GM21360 (cell line): ENCODE results near the gene ILF3.
"Not testable (repeated sequence)": the region's sequence is repeated elsewhere in the genome, so short reads cannot be mapped to it uniquely, and the experiment has no call there.

ENCODE experiments used
- ATAC-seq: cut with Tn5 transposase; IDR thresholded peaks from one replicate; pipeline ENCODE4 v1.9.1; 2021; ENCODE audit warnings: mild to moderate bottlenecking, moderate library complexity; ENCODE audit not compliant: unreplicated experiment

ILF3 gene

GRCh38 chr19:10671922-10672321 lies 17.8 kb downstream of the ILF3 start:
- ATAC-seq: not testable (repeated sequence)

DNA sequence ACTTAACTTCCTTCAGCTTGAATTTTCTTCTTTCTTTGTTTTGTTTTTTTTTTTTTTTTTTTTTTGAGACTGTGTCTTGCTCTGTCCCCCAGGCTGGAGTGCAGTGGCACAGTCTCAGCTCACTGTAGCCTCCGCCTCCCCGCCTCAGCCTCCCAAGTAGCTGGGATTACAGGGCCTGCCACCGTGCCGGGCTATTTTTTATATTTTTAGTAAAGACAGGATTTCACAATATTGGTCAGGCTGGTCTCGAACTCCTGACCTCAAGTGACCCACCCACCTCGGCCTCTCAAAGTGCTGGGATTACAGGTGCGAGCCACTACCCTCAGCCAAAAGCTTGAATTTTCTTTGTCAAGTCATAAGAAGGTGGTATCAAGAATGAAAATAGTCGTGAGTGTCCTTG lies 21.1 kb downstream of the ILF3 start:
- ATAC-seq: not testable (repeated sequence)

DNA sequence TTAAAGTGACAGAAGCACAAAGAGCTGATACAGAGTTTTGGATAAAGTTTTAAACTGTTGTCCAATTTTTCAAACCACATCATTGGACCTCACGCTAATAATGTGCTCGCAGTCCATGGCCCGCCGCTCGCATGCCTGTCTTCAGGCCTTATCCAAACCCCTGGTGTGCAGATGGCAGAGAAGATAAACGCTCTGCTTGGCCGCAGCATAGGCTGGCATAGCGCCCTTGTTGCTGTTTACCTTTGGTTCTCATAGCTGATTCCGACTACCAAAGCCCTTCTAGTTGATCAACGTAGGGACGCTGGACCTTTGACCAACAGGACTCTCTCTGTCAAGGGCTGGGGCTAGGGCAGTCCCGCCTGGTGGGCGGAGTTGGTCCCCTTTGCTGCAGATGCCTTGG lies 23.6 kb downstream of the ILF3 start:
- ATAC-seq: no peak

DNA sequence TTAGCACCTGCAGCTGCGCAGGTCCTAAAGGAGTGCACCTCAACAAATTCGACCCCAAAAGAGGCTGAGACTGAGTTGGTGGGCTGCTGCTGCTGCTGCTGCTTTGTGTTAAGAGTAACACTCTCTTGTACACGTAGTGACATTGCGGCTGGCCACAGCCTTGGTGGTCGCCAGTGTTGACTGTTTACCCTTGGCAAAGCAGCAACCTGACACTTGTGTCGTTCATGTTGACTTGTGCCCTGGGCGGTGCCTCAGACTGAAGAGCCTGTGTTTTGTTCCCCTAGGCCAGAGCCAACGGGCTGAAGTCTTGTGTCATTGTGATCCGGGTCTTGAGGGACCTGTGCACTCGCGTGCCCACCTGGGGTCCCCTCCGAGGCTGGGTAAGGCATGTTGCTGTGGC lies 24.7 kb downstream of the ILF3 start:
- no peak for ATAC-seq

DNA sequence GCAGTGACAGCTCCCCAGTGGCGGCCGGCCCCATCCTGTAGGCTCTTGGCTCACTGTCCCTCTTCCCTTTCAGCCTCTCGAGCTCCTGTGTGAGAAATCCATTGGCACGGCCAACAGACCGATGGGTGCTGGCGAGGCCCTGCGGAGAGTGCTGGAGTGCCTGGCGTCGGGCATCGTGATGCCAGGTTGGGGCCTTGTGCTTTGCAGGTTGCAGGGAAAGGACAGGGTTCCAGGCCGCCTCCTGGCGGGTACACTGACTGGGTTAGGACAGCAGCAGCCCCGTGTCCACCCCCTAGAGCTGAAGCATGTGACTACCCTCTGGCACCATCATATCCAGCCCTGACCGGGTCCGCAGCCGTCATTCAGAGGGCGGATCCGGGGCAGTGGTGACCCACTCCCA lies 25.6 kb downstream of the ILF3 start:
- no peak for ATAC-seq

GRCh38 chr19:10680545-10681135 lies 26.5 kb downstream of the ILF3 start:
- ATAC-seq: no peak

- ATAC-seq: no peak
Measured at GRCh38 chr19:10681658-10682057, 27.5 kb downstream of the ILF3 start.

DNA sequence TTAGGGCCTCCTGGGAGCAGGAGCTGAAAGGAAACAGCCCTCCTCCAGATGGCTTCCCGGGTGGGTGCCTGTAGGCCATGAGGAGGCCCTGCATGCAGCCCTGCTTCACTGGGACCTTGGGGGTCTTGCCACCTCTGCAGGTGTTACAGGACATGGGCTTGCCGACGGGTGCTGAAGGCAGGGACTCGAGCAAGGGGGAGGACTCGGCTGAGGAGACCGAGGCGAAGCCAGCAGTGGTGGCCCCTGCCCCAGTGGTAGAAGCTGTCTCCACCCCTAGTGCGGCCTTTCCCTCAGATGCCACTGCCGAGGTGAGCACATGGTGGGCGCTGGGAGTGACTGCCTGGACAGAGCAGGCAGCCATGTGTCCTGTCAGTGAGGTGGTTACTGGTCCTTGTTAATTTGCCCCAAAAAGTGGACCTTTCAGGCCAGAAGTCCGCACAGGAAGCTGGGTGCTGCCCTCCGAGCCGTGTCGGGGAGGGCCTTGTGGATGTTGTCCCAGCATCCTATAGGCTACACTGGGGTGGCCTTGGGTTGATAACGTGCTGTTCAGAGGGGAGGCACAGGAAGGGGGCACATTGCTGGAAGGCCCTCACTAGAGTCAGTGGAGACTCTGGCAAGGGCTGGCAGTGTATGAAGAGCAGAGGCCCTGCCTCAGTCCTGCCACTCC lies 28.4 kb downstream of the ILF3 start:
- ATAC-seq: no peak

- no peak for ATAC-seq
Measured at GRCh38 chr19:10683064-10683426, 28.9 kb downstream of the ILF3 start.

DNA sequence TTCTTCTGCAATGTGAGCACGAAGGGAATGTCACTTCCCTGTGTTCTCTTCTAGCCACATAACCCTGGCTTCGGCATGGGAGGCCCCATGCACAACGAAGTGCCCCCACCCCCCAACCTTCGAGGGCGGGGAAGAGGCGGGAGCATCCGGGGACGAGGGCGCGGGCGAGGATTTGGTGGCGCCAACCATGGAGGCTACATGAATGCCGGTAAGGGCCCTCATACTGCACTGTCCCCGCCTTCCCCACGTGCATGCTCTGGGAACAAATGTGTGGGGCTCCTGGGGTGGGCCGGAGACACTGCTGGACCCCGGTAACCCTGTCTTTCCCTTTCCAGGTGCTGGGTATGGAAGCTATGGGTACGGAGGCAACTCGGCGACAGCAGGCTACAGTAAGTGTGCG lies 29.4 kb downstream of the ILF3 start:
- ATAC-seq: no peak

GRCh38 chr19:10685210-10685609 lies 31.1 kb downstream of the ILF3 start:
- ATAC-seq: no peak

DNA sequence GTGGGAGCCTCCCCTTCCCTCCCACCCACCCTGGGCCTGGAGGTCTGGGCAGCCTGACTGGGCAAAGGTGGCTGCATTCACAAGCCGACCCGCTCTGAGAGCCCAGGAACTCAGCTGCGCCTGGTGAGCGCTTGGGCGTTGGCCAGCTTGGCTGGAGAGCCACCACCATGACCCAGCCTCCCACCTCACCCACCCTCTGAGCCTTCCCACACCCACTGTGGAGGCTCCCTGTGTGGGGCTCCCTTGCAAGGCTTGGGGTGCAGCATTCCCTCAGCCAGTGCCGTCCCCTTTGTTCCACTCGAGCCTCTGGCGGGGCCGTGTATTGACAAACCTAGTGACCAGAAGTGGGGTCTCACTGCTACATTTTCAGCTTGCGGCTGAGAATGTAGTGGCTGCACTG lies 32.0 kb downstream of the ILF3 start:
- no peak for ATAC-seq

GRCh38 chr19:10686661-10687517 lies 32.7 kb downstream of the ILF3 start:
- ATAC-seq: no peak

DNA sequence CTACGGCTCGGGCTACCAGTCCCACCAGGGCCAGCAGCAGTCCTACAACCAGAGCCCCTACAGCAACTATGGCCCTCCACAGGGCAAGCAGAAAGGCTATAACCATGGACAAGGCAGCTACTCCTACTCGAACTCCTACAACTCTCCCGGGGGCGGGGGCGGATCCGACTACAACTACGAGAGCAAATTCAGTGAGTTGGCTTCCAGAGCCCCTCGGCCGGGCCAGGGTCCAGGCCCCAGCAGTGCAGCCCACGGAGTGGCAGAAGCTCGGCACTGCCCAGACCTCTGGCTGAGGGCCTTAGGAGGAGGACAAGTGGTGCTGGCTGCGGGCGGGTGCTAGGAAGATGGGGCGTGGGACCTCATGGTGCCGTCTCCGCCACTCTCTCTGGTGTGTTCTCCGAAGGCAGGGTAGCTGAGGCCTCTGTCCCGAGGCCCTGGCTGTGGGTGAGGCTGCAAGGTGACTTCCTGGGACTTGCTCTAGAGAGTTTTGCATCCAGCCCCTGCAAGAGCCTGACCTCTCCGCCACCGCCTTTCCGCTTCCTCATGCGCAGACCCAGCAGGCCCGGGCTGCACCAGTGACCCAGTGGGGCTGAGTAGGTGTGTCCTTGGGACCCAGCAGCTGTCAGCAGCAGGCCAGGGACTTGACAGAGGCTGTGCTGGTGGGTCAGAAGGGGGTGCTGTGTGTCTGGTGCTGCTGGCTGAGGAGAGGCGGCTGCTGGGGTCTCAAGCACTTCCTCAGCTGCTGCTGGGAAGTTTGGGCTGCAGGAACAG lies 33.6 kb downstream of the ILF3 start:
- ATAC-seq: no peak

- no peak for ATAC-seq
Measured at GRCh38 chr19:10688545-10689280, 34.6 kb downstream of the ILF3 start.

DNA sequence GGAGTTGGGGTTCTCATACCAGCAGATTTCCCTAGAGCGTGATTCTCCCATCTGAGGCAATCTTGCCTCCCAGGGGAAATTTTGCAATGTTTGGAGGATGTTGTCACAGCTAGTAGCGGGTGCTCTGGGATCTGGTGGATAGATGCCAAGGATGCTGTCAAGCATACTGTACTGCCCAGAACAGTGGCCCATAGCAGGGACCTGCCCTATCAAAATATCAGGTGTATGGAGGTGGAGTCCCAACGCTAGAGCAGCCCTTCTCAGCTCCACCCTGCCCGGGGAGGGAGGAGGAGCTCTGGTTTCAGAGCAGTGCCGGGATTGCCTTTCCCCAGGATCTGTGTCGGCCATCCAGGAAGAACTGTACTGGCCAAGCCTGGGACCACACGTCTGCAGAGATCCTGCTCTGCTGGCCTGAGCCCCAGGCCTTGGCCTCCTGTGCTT lies 36.2 kb downstream of the ILF3 start:
- ATAC-seq: no peak

DNA sequence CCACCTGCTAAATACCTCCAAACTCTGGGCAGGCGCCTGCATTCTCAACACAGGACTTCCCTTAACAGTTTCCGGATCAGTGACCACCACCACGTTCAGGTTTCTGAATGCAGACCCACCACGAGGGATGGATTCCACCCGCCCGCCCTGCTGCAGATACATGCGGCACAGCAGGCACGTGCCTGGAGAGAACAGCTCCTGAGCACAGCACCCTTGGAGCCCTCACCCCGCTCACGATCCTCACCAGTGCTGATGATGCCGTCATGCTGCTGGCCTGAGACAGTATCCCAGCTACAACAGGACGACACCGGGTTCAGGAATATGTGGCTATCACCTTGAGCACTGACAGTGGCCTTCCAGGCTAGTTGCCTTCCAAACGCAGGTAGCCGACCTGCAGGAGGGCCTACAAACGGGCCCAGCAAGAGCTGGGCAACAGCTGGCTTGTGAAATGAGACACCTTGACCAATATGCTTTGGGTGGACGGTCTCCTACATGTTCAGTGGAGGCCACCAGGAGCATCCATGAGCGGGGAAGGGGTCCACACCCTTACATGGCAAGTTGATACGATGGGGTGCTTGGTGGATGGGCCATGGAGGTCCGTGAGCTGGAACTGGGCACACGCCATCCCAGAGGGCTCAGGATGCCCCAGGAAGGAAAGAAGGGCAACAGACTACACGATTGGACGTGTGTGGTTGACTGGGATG lies 37.2 kb downstream of the ILF3 start:
- no peak for ATAC-seq

DNA sequence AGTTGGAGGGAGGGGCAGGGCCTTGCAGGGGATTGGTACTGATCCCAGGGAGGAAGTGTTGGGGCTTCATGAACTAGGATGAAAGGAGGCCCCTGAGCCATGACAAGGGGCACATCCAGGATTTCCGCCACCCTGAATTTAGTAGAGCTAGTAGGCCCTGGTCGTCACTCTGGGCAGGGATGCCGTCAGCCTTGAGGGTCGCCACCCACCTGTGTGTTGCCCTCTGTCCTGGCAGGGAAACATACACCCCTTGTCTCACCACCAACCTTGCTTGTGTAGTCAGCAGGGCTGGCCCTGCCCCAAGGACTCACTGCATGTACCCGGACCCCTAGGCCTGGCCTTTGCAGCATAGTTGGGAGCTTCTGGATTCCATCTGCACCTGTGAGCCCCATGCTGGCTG lies 37.7 kb downstream of the ILF3 start:
- ATAC-seq: no peak

GRCh38 chr19:10692673-10693264 lies 38.6 kb downstream of the ILF3 start:
- no peak for ATAC-seq
